ENCODE results near the gene CLTA.

The CLTA gene

GRCh38 chr9:36222449-36222848 is 31.7 kb downstream of the CLTA start:
- ChIA-PET CTCF (interaction anchor here (0.5 to 0.9 kb wide), 2 partner anchors 80 to 107 kb away, joined by 3 to 4 read pairs; no protein-coding TSS in a partner anchor), POLR2A (interaction anchor here (0.6 to 0.7 kb wide), 2 partner anchors 36 to 1134 kb away, joined by 3 read pairs; partner anchors contain the start of gene GNE)
- no peaks in the 10 kb centered on the region for H3K9me3 ChIP-seq (ENCODE audit: control insufficient read depth, insufficient read depth, low read depth, low read length)

GRCh38 chr9:36237230-36237629 is 46.5 kb downstream of the CLTA start:
- no peaks in the 10 kb centered on the region for H3K9me3 ChIP-seq (ENCODE audit: control insufficient read depth, insufficient read depth, low read depth, low read length)
- H3K36me3 ChIP-seq (ENCODE audit: control insufficient read depth in 2 of 2, insufficient read depth in 1 of 2, low read length in 2 of 2), result peaks cover 9 to 49% of the 10 kb centered on the region in 2 experiments; a peak in 2 of 3 replicates
- POLR2A ChIA-PET, result interaction anchor here (1.0 kb wide), 1 partner anchor 47 kb away, joined by 3 read pairs; the partner anchor contains the start of gene CLTA
- CTCF ChIA-PET, result interaction anchor here (0.6 kb wide), 2 partner anchors 12 to 507 kb away, joined by 3 to 4 read pairs; no protein-coding TSS in a partner anchor
- H3K4me3 ChIP-seq (ENCODE audit: low read depth, low read length), result no peak overlapping the region
- TF ChIP-seq KLF16 (tag by site-specific recombination; IDR thresholded peaks at IDR 0.05) (no peak), ZNF223 (tag by site-specific recombination; IDR thresholded peaks at IDR 0.05) (no peak), SP3 (tag by site-specific recombination; IDR thresholded peaks at IDR 0.05) (no peak), SCRT1 (tag by site-specific recombination; IDR thresholded peaks at IDR 0.05; ENCODE audit: borderline replicate concordance) (peak; percentile 57; the same call in 1 of the 2 replicates), ZBTB21 (tag by site-specific recombination; IDR thresholded peaks at IDR 0.05) (no peak), SCRT2 (tag by site-specific recombination; IDR thresholded peaks at IDR 0.05) (peak; percentile 60; the same call in 1 of the 2 replicates), ZNF621 (tag by site-specific recombination; IDR thresholded peaks at IDR 0.05) (no peak)
- H3K27ac ChIP-seq (ENCODE audit: extremely low read depth, low read depth, low read length), result no peak overlapping the region
- no peaks in the 10 kb centered on the region for H3K4me1 ChIP-seq (ENCODE audit: control insufficient read depth, insufficient read depth, low read length)

More at GRCh38 chr9:36222449-36222848, 31.7 kb downstream of the CLTA start:
- TF ChIP-seq ZBTB17 (tag by site-specific recombination; IDR thresholded peaks at IDR 0.05) (no peak), OVOL3 (tag by site-specific recombination; IDR thresholded peaks at IDR 0.05) (no peak), ZNF658 (tag by site-specific recombination; IDR thresholded peaks at IDR 0.05) (no peak), ZNF112 (tag by site-specific recombination; IDR thresholded peaks at IDR 0.05) (no peak), ZNF580 (tag by site-specific recombination; IDR thresholded peaks at IDR 0.05) (no peak), ZNF184 (tag by site-specific recombination; IDR thresholded peaks at IDR 0.05) (no peak), ZNF549 (tag by site-specific recombination; IDR thresholded peaks at IDR 0.05) (no peak), ZFP41 (tag by site-specific recombination; IDR thresholded peaks at IDR 0.05; ENCODE audit: borderline replicate concordance) (no peak), ZNF76 (tag by site-specific recombination; IDR thresholded peaks at IDR 0.05; ENCODE audit: borderline replicate concordance, low read depth) (no peak), HOXC10 (CRISPR knock-in tag; IDR thresholded peaks at IDR 0.05) (no peak), ZBTB48 (tag by site-specific recombination; IDR thresholded peaks at IDR 0.05) (no peak), BCL6B (tag by site-specific recombination; IDR thresholded peaks at IDR 0.05) (no peak), ATF2 (tag by site-specific recombination; IDR thresholded peaks at IDR 0.05; ENCODE audit: low read depth) (no peak), KLF9 (tag by site-specific recombination; IDR thresholded peaks at IDR 0.05; ENCODE audit: low read depth) (no peak), ZNF610 (tag by site-specific recombination; IDR thresholded peaks at IDR 0.05; ENCODE audit: borderline replicate concordance) (no peak), OSR2 (tag by site-specific recombination; IDR thresholded peaks at IDR 0.05) (no peak), ZNF776 (tag by site-specific recombination; IDR thresholded peaks at IDR 0.05; ENCODE audit: borderline replicate concordance) (no peak), ZNF626 (tag by site-specific recombination; IDR thresholded peaks at IDR 0.05) (no peak), ZNF324 (tag by site-specific recombination; IDR thresholded peaks at IDR 0.05) (no peak), ZNF37A (tag by site-specific recombination; IDR thresholded peaks at IDR 0.05) (no peak)
- Histone ChIP-seq H3K27ac (ENCODE audit: extremely low read depth, low read depth, low read length) (no peak overlapping the region), H3K4me3 (ENCODE audit: low read depth, low read length) (no peak overlapping the region), H3K36me3 (ENCODE audit: control insufficient read depth in 2 of 2, insufficient read depth in 1 of 2, low read length in 2 of 2) (peaks cover 34 to 91% of the 10 kb centered on the region in 2 experiments), H3K4me1 (ENCODE audit: control insufficient read depth, insufficient read depth, low read length) (no peaks in the 10 kb centered on the region)
